ENCODE results near the gene FAM174A.

GRCh38 chr5:100609594-100609993 lies 74.4 kb downstream of the FAM174A start:
- TF ChIP-seq CTCF (IDR thresholded peaks at IDR 0.05), result no peak
- TF ChIP-seq EZH2 (IDR thresholded peaks at IDR 0.05; ENCODE audit: borderline replicate concordance, insufficient read depth, low read depth, low read length, poor library complexity, severe bottlenecking), result no peak

All from B cell (primary cell).